T-helper 2 cell (primary cell): Measurements from ENCODE around the gene IGDCC3.
A peak's percentile ranks its signal among the peaks of the same experiment; 100 is the strongest.
"Not testable (repeated sequence)": the region's sequence is repeated elsewhere in the genome, so short reads cannot be mapped to it uniquely, and the experiment has no call there.

Experiments
- DNase-seq, 5 experiments: peaks; one replicate each; pipeline versions ENCODE4 v3.0.0 to v3.0.0-alpha.2; 2012 to 2022

Gene IGDCC3

GRCh38 chr15:65405791-65406423, 28.1 kb upstream of the IGDCC3 start:
- DNase-seq, result no peak

- no peak for DNase-seq
These were observed 26.5 kb upstream of the IGDCC3 start for GRCh38 chr15:65404186-65404872.

- DNase-seq, result no peak
These were observed 25.2 kb upstream of the IGDCC3 start for GRCh38 chr15:65402961-65403360.

DNA sequence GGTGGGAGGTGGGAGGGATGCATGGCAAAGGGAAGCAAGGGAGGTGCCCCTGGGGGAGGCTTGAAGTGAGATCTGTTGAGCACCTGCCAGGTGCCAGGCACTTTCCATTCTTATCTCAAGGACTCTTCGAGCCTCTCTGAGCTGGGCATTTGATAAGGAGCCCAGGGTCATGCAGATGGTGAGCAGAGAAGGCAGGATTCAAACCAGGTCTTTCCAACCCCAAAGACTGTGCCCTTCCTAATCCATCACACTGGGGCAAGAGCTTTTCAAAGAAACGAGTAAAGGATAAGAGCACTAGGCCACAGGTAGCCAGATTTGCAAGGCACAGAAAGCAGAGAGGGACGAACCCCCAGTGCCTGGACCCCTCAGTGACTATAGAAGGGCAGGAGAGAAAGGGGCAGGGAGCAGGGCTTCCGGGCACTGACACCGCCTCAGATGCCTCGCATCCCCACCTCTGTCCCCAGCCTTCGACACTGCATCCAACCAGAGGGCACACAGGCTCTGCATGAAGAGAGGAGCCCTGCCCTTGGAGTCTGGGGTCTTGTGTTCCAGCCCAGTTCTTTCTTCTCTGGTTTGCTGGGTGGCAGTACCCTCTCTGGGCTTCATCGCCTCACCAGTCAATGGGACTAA, 23.9 kb upstream of the IGDCC3 start:
- no peak for DNase-seq

- peak in 3 of 5 experiments; percentile 21 to 40 (median 32) for DNase-seq
These were observed 23.2 kb upstream of the IGDCC3 start for GRCh38 chr15:65400760-65401610.

DNA sequence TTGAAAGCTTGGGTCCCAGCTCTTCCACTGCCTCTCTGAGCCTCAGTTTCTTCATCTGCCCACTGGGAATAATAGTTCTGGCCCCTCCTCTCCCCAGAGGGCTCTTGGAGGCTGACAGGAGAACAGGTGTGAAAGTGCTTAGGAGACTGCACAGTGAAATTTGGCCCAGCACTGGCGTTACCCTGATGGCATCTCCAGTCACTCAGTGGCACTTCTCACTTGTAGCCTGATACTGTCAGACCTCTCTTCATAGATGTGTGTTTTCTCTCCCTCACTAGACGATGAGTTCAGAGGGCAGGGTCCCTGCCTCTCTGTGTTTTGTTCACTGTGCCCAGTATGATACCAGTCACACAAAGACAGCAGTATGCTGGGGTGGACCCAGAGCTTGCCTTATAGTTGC, 22.2 kb upstream of the IGDCC3 start:
- no peak for DNase-seq

GRCh38 chr15:65399001-65399706, 21.4 kb upstream of the IGDCC3 start:
- DNase-seq, result no peak

GRCh38 chr15:65398486-65398885, 20.7 kb upstream of the IGDCC3 start:
- DNase-seq, result not testable (repeated sequence)

GRCh38 chr15:65396965-65397317, 19.1 kb upstream of the IGDCC3 start:
- DNase-seq, result no peak

GRCh38 chr15:65396283-65396964, 18.6 kb upstream of the IGDCC3 start:
- DNase-seq, result no peak

DNA sequence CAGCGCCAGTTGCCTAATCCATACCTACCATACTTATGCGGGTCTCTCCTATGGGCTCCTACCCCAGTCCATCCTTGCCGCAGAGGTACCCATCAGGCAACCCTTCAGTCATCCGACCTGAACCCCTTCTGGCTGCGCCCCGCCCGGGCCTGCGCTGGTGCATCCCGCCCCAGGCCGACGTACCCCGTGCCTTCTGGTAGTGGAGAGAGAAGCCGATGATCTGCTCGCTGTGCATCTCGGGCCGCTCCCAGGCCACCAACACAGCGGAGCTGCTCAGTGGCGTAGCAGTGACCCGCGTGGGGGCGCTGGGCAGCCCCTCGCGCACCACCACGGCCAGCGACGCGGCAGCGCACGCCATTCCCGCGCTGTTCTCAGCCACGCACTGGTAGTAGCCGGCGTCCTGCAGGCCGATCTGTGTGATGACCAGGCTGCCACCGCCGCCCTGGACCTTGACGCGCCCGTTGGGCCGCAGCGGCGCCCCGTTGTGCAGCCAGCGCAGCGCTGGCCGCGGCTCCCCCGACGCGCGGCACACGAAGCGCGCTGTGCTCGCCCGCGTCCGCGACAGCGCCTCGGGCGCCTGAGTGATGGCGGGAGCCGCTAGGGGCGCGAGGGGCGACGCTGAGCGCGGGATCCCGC, 17.9 kb upstream of the IGDCC3 start:
- DNase-seq, result no peak

DNA sequence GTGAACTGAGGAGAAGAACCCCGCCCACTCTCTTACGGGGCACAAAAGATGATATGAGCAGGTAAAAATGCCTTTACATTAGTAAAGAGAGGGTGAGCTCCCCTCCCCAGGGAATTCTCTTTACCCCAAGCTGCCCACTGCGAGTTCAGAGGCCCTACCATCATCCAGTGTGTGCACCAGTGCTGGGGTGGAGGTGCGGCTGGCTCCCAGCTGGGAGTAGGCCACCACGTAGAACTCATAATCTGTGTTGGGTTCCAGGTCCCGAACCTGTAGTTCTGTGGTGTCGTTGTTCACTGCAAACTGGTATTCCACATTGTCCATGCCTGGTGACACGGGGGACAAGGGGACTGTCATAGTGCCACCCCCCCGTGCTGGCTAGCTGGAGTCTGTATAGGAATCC, 17.1 kb upstream of the IGDCC3 start:
- no peak for DNase-seq

- DNase-seq, result no peak
These were observed 16.5 kb upstream of the IGDCC3 start for GRCh38 chr15:65394280-65394789.

DNA sequence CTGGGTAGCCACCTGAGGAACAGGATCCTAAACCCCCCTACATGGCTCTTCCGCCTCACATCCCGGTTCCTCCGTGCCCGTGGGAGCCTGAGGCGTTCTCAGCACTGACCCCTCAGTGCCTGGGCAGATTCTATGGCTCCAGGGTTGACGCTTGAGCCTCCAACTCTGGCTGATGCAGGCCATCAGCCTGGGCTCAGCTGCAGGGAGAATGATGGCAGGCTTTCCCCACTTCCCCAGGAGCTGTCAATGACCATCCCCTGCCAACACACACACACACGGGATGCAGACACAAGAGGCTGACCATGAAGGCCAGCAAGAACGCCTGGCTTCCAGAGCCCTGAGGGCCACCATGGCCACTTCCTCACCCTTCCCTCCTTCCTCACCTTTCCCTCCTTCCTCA, 15.8 kb upstream of the IGDCC3 start:
- DNase-seq, result no peak

- DNase-seq, result no peak
These were observed 15.3 kb upstream of the IGDCC3 start for GRCh38 chr15:65393091-65393490.

DNA sequence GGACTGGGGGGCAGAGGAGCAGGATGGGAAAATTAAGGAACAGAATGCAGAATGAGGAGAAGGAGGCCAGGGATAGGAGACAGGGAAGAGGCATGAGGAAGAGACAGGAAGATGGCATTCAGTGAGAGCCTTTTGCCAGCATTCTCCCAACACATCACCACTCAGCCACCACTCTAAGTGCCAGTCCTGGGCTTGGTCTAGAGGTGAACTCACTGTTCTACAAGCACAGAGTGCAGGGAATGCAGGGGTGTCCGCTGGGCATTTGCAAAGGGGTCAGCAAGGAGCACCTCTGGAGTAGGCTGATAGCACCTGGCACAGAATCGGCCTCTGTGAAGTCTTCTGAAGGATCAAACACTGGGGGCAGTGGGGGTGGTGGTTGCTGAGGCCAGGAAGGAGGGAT, 14.6 kb upstream of the IGDCC3 start:
- no peak for DNase-seq

DNA sequence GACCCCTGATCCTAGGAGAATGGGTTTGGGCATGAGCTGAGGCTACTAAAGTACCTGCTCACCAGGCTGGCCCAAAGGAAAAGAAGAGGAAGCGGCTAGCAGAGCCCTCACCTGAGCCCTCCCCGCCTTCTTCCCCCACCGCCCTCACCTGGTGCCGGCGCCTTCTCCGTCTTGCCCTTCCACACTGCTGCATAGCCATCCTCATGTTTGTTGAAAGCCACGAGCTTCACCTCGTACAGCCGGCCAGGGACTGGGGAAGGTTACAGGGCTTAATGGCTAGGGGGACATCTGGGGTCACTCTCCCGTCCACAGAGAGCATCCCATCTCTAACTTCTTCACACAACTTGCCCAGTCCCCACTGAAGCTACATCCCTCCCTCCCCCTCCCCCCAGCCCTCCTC, 13.9 kb upstream of the IGDCC3 start:
- no peak for DNase-seq

DNA sequence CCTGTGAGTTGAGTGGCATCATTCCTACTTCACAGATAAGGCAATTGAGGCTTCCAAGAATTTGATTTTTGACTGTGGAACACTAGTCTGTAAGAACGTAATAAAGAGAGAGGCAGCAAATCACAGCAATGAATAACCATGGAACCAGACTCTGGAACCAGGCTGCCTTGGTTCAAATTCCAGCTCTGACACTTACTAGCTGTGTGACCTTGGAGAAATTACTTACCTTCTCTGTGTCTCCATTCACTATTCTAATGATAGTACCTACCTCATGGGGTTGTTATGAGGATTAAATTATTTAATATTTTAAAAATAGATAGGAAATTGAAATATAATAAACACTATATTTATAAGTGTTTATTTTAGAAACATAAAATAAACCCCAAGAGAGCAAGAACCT, 12.6 kb upstream of the IGDCC3 start:
- no peak for DNase-seq

GRCh38 chr15:65389226-65389625, 11.4 kb upstream of the IGDCC3 start:
- DNase-seq, result no peak

- no peak for DNase-seq
These were observed 10.7 kb upstream of the IGDCC3 start for GRCh38 chr15:65388306-65389080.

DNA sequence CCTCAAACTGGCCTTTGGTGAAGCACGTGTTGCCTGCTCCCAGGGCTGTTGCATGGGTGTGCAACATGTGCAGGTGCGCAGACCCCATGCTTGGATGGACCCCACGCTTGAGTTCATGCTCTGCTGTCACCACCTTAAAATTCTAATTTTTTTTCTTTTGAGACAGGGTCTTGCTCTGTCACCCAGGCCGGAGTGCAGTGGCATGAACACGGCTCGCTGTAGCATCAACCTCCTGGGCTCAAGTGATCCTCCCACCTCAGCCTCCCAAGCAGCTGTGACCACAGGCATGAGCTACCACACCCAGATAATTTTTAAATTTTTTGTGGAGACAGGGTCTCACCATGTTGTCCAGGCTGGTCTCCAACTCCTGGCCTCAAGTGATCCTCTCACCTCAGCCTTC, 9.1 kb upstream of the IGDCC3 start:
- no peak for DNase-seq
